ENCODE results near the gene MT2A.

The MT2A gene

GRCh38 chr16:56641166-56641565 is 32.8 kb downstream of the MT2A start:
- no peak for DNase-seq

DNA sequence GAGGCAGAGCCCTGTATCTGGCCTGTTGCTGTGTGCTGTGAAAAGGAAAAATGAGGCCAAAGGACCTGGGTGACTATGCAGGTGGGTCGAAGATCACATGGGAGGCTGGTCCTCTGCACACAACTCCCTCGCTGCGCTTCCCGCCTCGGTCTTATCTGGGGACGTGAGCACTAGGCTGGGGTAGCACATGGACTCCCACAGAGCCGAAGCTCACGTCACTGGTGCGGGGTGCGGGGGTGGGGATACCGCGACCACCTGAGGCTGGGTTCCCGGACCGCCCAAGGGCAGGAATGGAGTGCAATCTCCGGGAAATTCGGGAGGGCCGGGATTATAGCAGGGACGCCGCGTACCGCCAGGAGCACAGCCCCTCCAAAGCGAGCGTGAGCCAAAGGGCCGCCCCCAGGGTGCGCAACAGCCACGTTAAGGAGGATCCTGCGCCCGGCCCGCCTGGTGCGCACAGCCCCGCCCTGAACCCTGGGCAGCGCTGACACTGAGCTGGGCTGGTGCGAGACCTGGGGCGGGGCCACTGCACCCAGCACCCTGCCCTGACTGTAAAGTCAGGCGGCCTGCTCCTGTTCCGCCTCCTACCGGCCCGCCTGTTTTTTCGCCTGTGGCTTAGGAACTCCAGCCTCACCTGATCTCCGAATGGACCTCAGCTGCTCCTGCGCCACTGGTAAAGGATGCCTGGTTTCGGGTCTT is 34.8 kb downstream of the MT2A start:
- no peak for DNase-seq

DNA sequence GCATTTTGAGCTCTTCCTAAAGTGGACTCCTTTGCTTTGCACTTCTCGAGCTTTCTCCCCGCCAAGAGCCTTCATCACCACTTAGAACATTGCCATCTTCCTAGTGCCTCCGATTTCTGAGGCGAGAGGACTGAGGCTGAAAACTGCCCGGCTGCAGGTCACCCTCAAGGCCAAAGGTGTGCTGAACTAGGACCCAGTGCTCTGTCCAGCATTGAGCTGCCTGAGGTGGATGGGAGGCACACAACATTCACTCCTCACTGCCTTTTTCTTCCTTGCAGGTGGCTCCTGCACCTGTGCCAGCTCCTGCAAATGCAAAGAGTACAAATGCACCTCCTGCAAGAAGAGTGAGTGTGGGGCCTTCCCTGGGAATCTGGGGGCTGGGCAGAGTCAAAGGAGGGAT is 35.4 kb downstream of the MT2A start:
- no peak for DNase-seq

- DNase-seq = no peak
These were observed 36.9 kb downstream of the MT2A start for GRCh38 chr16:56645311-56645710.

DNA sequence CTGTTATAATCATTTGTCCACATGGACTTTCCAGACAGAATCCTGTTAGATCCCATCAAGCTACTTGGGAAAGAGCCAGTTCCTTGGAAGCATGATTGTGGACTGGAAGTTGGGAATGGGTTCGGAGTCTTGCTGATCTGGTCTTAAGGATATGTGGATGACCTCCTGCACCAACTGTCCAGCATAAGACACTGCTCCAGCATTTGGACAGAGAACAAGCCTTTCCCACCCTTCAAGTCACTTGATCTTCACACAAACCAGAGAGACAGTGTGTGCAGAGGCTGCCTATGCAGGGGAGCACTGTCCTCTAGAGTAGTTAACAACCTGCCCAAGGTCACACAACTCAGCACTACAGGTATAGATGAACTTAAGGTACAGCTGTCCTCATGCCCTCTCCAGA is 37.5 kb downstream of the MT2A start:
- no peak for DNase-seq

- DNase-seq = no peak
These were observed 39.5 kb downstream of the MT2A start for GRCh38 chr16:56647641-56648431.

- no peak for DNase-seq
These were observed 40.9 kb downstream of the MT2A start for GRCh38 chr16:56649271-56649670.

DNA sequence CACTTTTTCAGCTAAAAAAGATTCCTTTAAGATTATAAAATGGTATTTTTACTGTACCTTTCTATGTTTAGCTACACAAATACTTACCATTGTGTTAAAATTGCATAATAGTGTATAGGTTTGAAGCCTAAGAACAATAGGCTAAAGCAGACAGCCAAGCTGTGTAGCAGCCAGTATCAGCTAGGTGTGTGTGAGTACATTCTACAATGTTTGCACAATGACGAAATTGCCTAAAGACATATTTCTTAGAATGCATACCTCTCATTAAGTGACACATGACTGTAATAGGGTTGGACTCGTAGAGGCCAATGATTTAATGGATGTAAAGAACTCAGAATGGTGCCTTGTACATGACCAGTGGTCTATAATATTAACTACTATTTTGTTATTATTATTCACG is 41.4 kb downstream of the MT2A start:
- DNase-seq = no peak

- no peak for DNase-seq
These were observed 43.2 kb downstream of the MT2A start, which contains the start of gene MT1B for GRCh38 chr16:56651586-56651985. MT1B (plus strand) TSS chr16:56651886; CDS start chr16:56651954, 68 bp downstream.

- DNase-seq = no peak
These were observed 44.2 kb downstream of the MT2A start for GRCh38 chr16:56652600-56652999.

DNA sequence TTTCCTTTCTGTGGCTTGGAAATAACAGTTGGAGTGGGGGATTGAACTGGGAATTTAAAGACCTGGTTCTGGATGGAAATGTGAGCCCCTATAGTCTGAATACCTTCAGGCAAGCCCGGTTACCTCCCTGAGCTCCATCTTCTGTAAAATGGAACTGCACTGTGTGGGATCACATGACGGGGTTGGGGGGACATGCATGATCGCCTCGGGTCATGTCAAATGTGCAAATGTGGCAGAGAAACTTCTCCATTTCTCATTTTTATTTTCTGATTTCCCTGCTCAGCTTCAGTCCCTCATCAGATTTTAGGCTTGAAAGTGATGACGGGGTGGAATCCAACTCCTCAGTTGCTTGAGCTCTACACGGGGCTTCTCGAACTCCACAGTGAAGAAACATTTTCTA is 44.8 kb downstream of the MT2A start:
- no peak for DNase-seq

GRCh38 chr16:56657555-56658326 is 49.4 kb downstream of the MT2A start, which contains the start of gene MT1F:
MT1F (plus strand) TSS chr16:56657959; CDS start chr16:56658059, 100 bp downstream.
- peak; percentile 33 for DNase-seq

DNA sequence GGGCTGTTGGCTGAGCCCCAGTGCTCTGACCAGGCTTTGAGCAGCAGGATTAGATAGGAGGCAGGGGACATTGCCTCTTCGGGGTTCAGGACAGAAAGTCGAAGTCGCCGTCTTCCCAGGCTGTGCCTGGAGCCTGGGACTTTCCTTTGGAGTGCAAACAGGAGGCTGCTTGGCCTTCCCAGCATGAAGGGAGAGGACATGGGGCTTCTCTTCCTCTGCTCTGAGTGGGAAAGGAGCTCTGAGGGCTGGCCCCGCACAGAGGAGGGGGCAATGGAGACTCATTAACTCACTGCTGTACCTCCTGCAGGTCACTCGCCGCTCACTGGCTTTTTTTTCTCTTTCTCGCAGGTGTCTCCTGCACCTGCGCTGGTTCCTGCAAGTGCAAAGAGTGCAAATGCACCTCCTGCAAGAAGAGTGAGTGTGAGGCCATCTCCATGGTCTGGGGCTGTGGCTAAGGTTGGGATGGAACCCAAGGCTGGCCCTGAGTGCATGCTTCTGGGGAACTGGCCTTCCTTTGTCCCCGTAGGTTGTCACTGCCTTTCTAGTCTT is 50.0 kb downstream of the MT2A start:
- DNase-seq = no peak

Data from NCI-H2029 (cell line).